Activated CD4-positive, alpha-beta T cell treated with anti-CD3 and anti-CD28 coated beads, Interleukin-10, Interleukin-2, amounts not matched to agents 100 ng/mL and 50 ng/mL, durations not matched to agents 16 hours and 8 hours (primary cell): ENCODE data around the gene TYRO3.

Experiments
- DNase-seq: peaks from one replicate; pipeline ENCODE4 v3.0.0-alpha.2; 2020

The TYRO3 gene

GRCh38 chr15:41609123-41609522, 50.1 kb downstream of the TYRO3 start:
- DNase-seq, result no peak

- DNase-seq, result no peak
Observed at GRCh38 chr15:41610048-41610447, 51.0 kb downstream of the TYRO3 start.

- no peak for DNase-seq
Observed at GRCh38 chr15:41620536-41621199, 61.7 kb downstream of the TYRO3 start.

- peak; percentile 78 for DNase-seq
Observed at GRCh38 chr15:41621200-41622193, 62.5 kb downstream of the TYRO3 start.

GRCh38 chr15:41622901-41623300, 63.9 kb downstream of the TYRO3 start:
- DNase-seq, result no peak

GRCh38 chr15:41627203-41627602, 68.2 kb downstream of the TYRO3 start:
- DNase-seq, result no peak

DNA sequence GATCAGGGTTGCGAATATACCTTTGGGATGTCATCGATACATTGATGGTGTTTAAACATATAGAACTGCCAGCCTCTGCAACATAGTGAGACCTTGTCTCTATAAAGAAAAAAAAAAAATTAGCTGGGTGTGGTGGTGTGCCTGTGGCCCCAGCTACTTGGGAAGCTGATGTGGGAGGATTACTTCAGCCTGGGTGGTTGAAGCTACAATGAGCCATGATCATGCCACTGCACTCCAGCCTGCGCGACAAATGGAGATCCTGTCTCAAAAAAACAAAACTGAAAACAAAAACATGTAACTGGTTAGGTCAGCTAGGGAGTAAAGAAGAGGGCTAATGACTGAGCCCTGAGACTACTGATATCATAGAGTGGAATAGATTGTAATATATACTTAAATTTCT, 70.5 kb downstream of the TYRO3 start:
- DNase-seq, result no peak

- no peak for DNase-seq
Observed at GRCh38 chr15:41629883-41630282, 70.9 kb downstream of the TYRO3 start.

GRCh38 chr15:41630616-41631217, 71.7 kb downstream of the TYRO3 start:
- no peak for DNase-seq

GRCh38 chr15:41631880-41632470, 73.0 kb downstream of the TYRO3 start:
- DNase-seq, result no peak
